K562 (cell line): Measurements from ENCODE around the gene KATNAL2. TPM values are rescaled to one million over a fixed set of nuclear protein-coding genes. Genes with fewer than 3 reads are reported as not detected.

Experiments
- BHLHE40 ChIP-seq: IDR thresholded peaks from 2 replicates; pipeline ENCODE4 v1.6.1; 2011; ENCODE audit warnings: low read length, improper control_type of control experiment
- BRCA1 ChIP-seq, 2 experiments: fragments of 450-650 bp in 1 of 2; sonication (generic) in 1 of 2; formaldehyde crosslinking in 1 of 2; IDR thresholded peaks; 2 replicates each; pipeline versions ENCODE4 v1.5.0 to v1.6.1; 2017 to 2020; ENCODE audit warnings: mild to moderate bottlenecking in 1 of 2, missing genetic modification reagents in 1 of 2
- CHD2 ChIP-seq: IDR thresholded peaks from 2 replicates; pipeline ENCODE4 v1.6.1; 2011; ENCODE audit warnings: low read depth, low read length
- COPS2 ChIP-seq: fragments of 450-650 bp; conservative IDR thresholded peaks from 2 replicates; pipeline ENCODE4 v1.6.1; 2016; ENCODE audit warnings: mild to moderate bottlenecking, moderate library complexity
- ESRRA ChIP-seq: fragments of 450-650 bp; IDR thresholded peaks from 2 replicates; pipeline ENCODE4 v1.6.1; 2014; ENCODE audit warnings: low read depth, mild to moderate bottlenecking, moderate library complexity, borderline replicate concordance
- EWSR1 ChIP-seq: fragments of 450-650 bp; IDR thresholded peaks from 2 replicates; pipeline ENCODE4 v1.6.1; 2018; ENCODE audit warnings: borderline replicate concordance, mild to moderate bottlenecking, low read depth, moderate library complexity; ENCODE audit not compliant: partially characterized antibody
- HSF4 ChIP-seq: fragments of 250-450 bp; sonication (Bioruptor Pico); IDR thresholded peaks from 2 replicates; pipeline ENCODE4 v2.1.2; 2022; ENCODE audit warnings: mild to moderate bottlenecking, moderate library complexity, borderline replicate concordance
- ILF3 ChIP-seq: fragments of 450-650 bp; IDR thresholded peaks from 2 replicates; pipeline ENCODE4 v1.6.1; 2018; ENCODE audit warnings: antibody characterized with exemption, mild to moderate bottlenecking, moderate library complexity, borderline replicate concordance
- ILK ChIP-seq: fragments of 450-650 bp; IDR thresholded peaks from 2 replicates; pipeline ENCODE4 v1.6.1; 2016; ENCODE audit warnings: missing genetic modification characterization, low read depth, mild to moderate bottlenecking, missing compliant biosample characterization, moderate library complexity, borderline replicate concordance
- KAT8 ChIP-seq: fragments of 450-650 bp; IDR thresholded peaks from 2 replicates; pipeline ENCODE4 v1.6.1; 2016; ENCODE audit warnings: low read depth, mild to moderate bottlenecking
- NRF1 ChIP-seq, 2 experiments: fragments of 450-650 bp; IDR thresholded peaks in 1 of 2; conservative IDR thresholded peaks in 1 of 2; 2 replicates each; pipeline ENCODE4 v1.6.1; 2014; ENCODE audit warnings: mild to moderate bottlenecking in 2 of 2
- POU5F1 ChIP-seq: fragments of 150-350 bp; IDR thresholded peaks from 2 replicates; pipeline ENCODE4 v1.6.1; 2014; ENCODE audit warnings: borderline replicate concordance, low read length, low read depth, mild to moderate bottlenecking; ENCODE audit not compliant: partially characterized antibody
- RBM14 ChIP-seq: fragments of 200-400 bp; formaldehyde crosslinking; IDR thresholded peaks from 2 replicates; pipeline ENCODE4 v1.6.1; 2018; ENCODE audit warnings: low read depth, mild to moderate bottlenecking, low read length, moderate library complexity, borderline replicate concordance; ENCODE audit not compliant: insufficient read depth
- RFX5 ChIP-seq: IDR thresholded peaks from 2 replicates; pipeline ENCODE4 v1.6.1; 2011; ENCODE audit warnings: low read depth, mild to moderate bottlenecking, improper control_type of control experiment, low read length
- TOE1 ChIP-seq, 2 experiments: fragments of 450-650 bp in 1 of 2; sonication (generic) in 1 of 2; formaldehyde crosslinking in 1 of 2; IDR thresholded peaks; 2 replicates each; pipeline versions ENCODE4 v1.7.1 to v1.8.0; 2016 to 2022; ENCODE audit warnings: borderline replicate concordance in 2 of 2, mild to moderate bottlenecking in 2 of 2, antibody characterized with exemption in 1 of 2, inconsistent platforms in 1 of 2, low read depth in 1 of 2, missing genetic modification reagents in 1 of 2, moderate library complexity in 1 of 2
- ZKSCAN1 ChIP-seq: fragments of 150-350 bp; IDR thresholded peaks from 2 replicates; pipeline ENCODE4 v1.6.1; 2016; ENCODE audit warnings: low read depth, low read length
- ZNF175 ChIP-seq: fragments of 200-800 bp; sonication (Bioruptor generic); IDR thresholded peaks from 2 replicates; pipeline ENCODE4 v1.6.1; 2016; ENCODE audit warnings: low read depth, mild to moderate bottlenecking, missing genetic modification characterization, missing compliant biosample characterization
- ZNF23 ChIP-seq: fragments of 250-450 bp; sonication (Bioruptor Pico); IDR thresholded peaks from 2 replicates; pipeline ENCODE4 v1.4.0; 2020; ENCODE audit warnings: mild to moderate bottlenecking
- polyA plus RNA-seq, 8 experiments: library from polyadenylated mRNA; depleted of rRNA in 4 of 8; stranded (reverse) in 5 of 8; unstranded in 3 of 8; fragments of >200 nt; fragmentation: Nextera tagmentation in 2 of 8; fragmentation: Illumina TruSeq in 1 of 8; extraction: Ambion mirVana in 2 of 8; extraction: Trizol in 1 of 8; gene quantifications; 2 replicates each; pipeline versions ENCODE4 v1.2.1 to v1.2.3, GENCODE V29; 2011 to 2014; ENCODE audit warnings: inconsistent platforms in 1 of 8, missing spikeins in 1 of 8
- total RNA-seq, 7 experiments: library from RNA; depleted of rRNA in 6 of 7; stranded (reverse); fragments of >200 nt in 6 of 7; fragmentation: Illumina TruSeq in 2 of 7; extraction: Trizol in 2 of 7; gene quantifications; 2 replicates each; pipeline versions ENCODE4 v1.2.1 to v1.2.3, GENCODE V29; 2011 to 2021; ENCODE audit warnings: low replicate concordance in 1 of 7
- TF ChIP-seq, protein P1 (sequence below): fragments of 450-650 bp; IDR thresholded peaks from 2 replicates; pipeline ENCODE4 v1.6.1; 2017; ENCODE audit warnings: mild to moderate bottlenecking, moderate library complexity
- TF ChIP-seq, protein P2 (sequence below): fragments of 200-800 bp; sonication (Bioruptor generic); IDR thresholded peaks from 2 replicates; pipeline ENCODE4 v1.6.1; 2017; ENCODE audit warnings: missing genetic modification characterization, missing compliant biosample characterization
- TF ChIP-seq, protein P3 (sequence below): fragments of 450-650 bp; IDR thresholded peaks from 2 replicates; pipeline ENCODE4 v1.6.1; 2014; ENCODE audit warnings: low read depth, mild to moderate bottlenecking, moderate library complexity, borderline replicate concordance
- TF ChIP-seq, protein P4 (sequence below): sonication (generic); formaldehyde crosslinking; IDR thresholded peaks from 2 replicates; pipeline ENCODE4 v1.5.0; 2020; ENCODE audit warnings: missing genetic modification reagents

KATNAL2 gene
- total and polyA plus RNA-seq, 9 of the 15 experiments (the other 6 are each of a cell fraction or from before 2014, with no cell fraction given), result 0.08 to 1.2 (median 0.48) TPM

DNA sequence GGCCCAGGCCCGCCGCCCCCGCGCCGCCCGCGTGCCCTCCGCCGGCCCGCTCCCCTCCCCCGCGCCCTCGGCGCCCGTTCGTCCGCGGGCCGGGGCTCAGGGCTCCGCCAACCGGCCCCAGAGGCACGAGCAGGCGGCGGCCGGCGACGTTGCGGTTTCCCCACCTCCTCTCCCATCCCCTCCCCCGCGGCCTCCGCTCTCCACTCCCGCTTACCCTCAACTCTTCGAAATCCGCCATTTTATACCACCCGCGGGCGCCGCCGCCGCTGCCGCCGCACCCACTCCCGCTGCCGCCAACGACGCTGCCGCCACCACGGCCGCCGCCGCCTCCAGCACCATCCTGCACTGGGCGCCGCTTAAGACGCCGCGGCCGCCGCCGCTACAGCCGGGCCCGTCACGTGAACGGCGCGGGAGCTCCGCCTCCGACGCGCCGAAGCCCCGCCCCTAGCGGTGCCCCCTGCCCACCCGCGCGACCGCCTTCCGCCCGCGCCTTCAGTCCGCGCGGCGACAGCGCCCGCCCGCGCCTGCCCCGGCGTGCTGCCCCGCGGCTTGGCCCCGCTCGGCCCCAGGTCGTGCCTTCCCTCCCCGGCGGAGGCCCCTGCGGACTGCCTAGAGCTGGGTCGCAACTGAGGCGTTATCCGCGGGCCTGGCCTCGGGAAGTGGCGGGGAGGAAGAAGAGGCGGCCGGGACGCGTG is at the start of gene KATNAL2, which contains the start of gene PIAS2 (continued):
- TF ChIP-seq BRCA1 (IDR thresholded peaks at IDR 0.05) (no peak), BRCA1 (CRISPR knock-in tag; IDR thresholded peaks at IDR 0.05) (no peak), ZNF175 (no peak), NRF1 (conservative IDR thresholded peaks at IDR 0.05 in 1 of 2, IDR thresholded peaks at IDR 0.05 in 1 of 2) (no peak; a peak in 1 of 4 replicates), CHD2 (no peak), POU5F1 (no peak), HSF4 (CRISPR knock-in tag) (no peak), EWSR1 (no peak), KAT8 (no peak), RFX5 (no peak), RBM14 (no peak), ILF3 (peak; percentile 44; the same call in 1 of the 2 replicates), ZKSCAN1 (no peak), BHLHE40 (peak; percentile 83), TOE1 (IDR thresholded peaks at IDR 0.05; ENCODE audit: borderline replicate concordance) (no peak), TOE1 (CRISPR knock-in tag; IDR thresholded peaks at IDR 0.05; ENCODE audit: borderline replicate concordance, low read depth) (no peak), COPS2 (no peak), ESRRA (no peak), ZNF23 (CRISPR knock-in tag) (no peak), ILK (no peak)
- TF ChIP-seq, protein P1, sequence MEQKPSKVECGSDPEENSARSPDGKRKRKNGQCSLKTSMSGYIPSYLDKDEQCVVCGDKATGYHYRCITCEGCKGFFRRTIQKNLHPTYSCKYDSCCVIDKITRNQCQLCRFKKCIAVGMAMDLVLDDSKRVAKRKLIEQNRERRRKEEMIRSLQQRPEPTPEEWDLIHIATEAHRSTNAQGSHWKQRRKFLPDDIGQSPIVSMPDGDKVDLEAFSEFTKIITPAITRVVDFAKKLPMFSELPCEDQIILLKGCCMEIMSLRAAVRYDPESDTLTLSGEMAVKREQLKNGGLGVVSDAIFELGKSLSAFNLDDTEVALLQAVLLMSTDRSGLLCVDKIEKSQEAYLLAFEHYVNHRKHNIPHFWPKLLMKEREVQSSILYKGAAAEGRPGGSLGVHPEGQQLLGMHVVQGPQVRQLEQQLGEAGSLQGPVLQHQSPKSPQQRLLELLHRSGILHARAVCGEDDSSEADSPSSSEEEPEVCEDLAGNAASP, result no peak
- TF ChIP-seq, protein P2, sequence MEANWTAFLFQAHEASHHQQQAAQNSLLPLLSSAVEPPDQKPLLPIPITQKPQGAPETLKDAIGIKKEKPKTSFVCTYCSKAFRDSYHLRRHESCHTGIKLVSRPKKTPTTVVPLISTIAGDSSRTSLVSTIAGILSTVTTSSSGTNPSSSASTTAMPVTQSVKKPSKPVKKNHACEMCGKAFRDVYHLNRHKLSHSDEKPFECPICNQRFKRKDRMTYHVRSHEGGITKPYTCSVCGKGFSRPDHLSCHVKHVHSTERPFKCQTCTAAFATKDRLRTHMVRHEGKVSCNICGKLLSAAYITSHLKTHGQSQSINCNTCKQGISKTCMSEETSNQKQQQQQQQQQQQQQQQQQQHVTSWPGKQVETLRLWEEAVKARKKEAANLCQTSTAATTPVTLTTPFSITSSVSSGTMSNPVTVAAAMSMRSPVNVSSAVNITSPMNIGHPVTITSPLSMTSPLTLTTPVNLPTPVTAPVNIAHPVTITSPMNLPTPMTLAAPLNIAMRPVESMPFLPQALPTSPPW (CRISPR knock-in tag), result no peak; the same call in none of the 2 replicates
- TF ChIP-seq, protein P3, sequence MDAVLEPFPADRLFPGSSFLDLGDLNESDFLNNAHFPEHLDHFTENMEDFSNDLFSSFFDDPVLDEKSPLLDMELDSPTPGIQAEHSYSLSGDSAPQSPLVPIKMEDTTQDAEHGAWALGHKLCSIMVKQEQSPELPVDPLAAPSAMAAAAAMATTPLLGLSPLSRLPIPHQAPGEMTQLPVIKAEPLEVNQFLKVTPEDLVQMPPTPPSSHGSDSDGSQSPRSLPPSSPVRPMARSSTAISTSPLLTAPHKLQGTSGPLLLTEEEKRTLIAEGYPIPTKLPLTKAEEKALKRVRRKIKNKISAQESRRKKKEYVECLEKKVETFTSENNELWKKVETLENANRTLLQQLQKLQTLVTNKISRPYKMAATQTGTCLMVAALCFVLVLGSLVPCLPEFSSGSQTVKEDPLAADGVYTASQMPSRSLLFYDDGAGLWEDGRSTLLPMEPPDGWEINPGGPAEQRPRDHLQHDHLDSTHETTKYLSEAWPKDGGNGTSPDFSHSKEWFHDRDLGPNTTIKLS, result no peak
- TF ChIP-seq, protein P4, sequence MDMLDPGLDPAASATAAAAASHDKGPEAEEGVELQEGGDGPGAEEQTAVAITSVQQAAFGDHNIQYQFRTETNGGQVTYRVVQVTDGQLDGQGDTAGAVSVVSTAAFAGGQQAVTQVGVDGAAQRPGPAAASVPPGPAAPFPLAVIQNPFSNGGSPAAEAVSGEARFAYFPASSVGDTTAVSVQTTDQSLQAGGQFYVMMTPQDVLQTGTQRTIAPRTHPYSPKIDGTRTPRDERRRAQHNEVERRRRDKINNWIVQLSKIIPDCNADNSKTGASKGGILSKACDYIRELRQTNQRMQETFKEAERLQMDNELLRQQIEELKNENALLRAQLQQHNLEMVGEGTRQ, result peak; percentile 79
